Endothelial cell (in vitro differentiated cells): ENCODE measurements around the gene NOPCHAP1. TPM values are rescaled to one million over a fixed set of nuclear protein-coding genes. Genes with fewer than 3 reads are reported as not detected.

Experiments
- DNase-seq: peaks from one replicate; pipeline ENCODE4 v3.0.0; 2021; ENCODE audit warnings: low spot score
- H3K27ac Mint-ChIP-seq: one replicate; pipeline ENCODE4 v1.8.0; 2021; ENCODE audit warnings: mixed read lengths, inconsistent platforms; ENCODE audit not compliant: unreplicated experiment
- H3K27me3 Mint-ChIP-seq: one replicate; pipeline ENCODE4 v1.8.0; 2021; ENCODE audit warnings: mild to moderate bottlenecking, moderate library complexity, mixed read lengths, inconsistent platforms; ENCODE audit not compliant: unreplicated experiment
- H3K36me3 Mint-ChIP-seq: one replicate; pipeline ENCODE4 v1.8.0; 2021; ENCODE audit warnings: mild to moderate bottlenecking, low read depth, mixed read lengths, inconsistent platforms; ENCODE audit not compliant: unreplicated experiment
- H3K4me1 Mint-ChIP-seq: one replicate; pipeline ENCODE4 v1.8.0; 2021; ENCODE audit warnings: mild to moderate bottlenecking, mixed read lengths, inconsistent platforms; ENCODE audit not compliant: unreplicated experiment
- H3K4me3 Mint-ChIP-seq: one replicate; pipeline ENCODE4 v1.8.0; 2021; ENCODE audit warnings: mild to moderate bottlenecking, mixed read lengths, inconsistent platforms; ENCODE audit not compliant: unreplicated experiment
- H3K9me3 Mint-ChIP-seq: one replicate; pipeline ENCODE4 v1.8.0; 2021; ENCODE audit warnings: mixed read lengths, inconsistent platforms; ENCODE audit not compliant: unreplicated experiment
- CTCF ChIP-seq: fragments of 200-600 bp; sonication (generic); IDR thresholded peaks from one replicate; pipeline ENCODE4 v1.5.0; 2021; ENCODE audit warnings: antibody characterized with exemption; ENCODE audit not compliant: unreplicated experiment
- total RNA-seq: library from RNA; stranded (reverse); fragmentation: NEBNext Ultra II Directional; extraction: Animal tissue kit (Norgen Biotek cat#: 25700); gene quantifications from one replicate; pipeline ENCODE4 v1.2.1, GENCODE V29; 2021; ENCODE audit not compliant: unreplicated experiment

The NOPCHAP1 gene
- total RNA-seq, 1 donor from 2014 or later: 14.3 TPM

- Mint-ChIP-seq H3K4me1 (no peaks in the 10 kb centered on the region), H3K4me3 (no peak overlapping the region), H3K27me3 (no peaks in the 10 kb centered on the region), H3K27ac (no peak overlapping the region), H3K9me3 (no peaks in the 10 kb centered on the region), H3K36me3 (no peaks in the 10 kb centered on the region)
- TF ChIP-seq CTCF: no peak
- DNase-seq: no peak
These were observed 40.3 kb downstream of the NOPCHAP1 start for GRCh38 chr12:105026411-105026810.

GRCh38 chr12:105030820-105031807 lies 45.0 kb downstream of the NOPCHAP1 start:
- H3K9me3 Mint-ChIP-seq: no peaks in the 10 kb centered on the region
- H3K36me3 Mint-ChIP-seq: no peaks in the 10 kb centered on the region
- no peak overlapping the region for H3K27ac Mint-ChIP-seq
- no peak for DNase-seq
- no peak for TF ChIP-seq CTCF
- no peaks in the 10 kb centered on the region for H3K4me1 Mint-ChIP-seq
- no peaks in the 10 kb centered on the region for H3K27me3 Mint-ChIP-seq
- H3K4me3 Mint-ChIP-seq: no peak overlapping the region

GRCh38 chr12:105032703-105033357 lies 46.7 kb downstream of the NOPCHAP1 start:
- H3K36me3 Mint-ChIP-seq: no peaks in the 10 kb centered on the region
- no peaks in the 10 kb centered on the region for H3K4me1 Mint-ChIP-seq
- no peaks in the 10 kb centered on the region for H3K27me3 Mint-ChIP-seq
- no peak overlapping the region for H3K4me3 Mint-ChIP-seq
- H3K9me3 Mint-ChIP-seq: no peaks in the 10 kb centered on the region
- TF ChIP-seq CTCF: no peak
- DNase-seq: no peak
- H3K27ac Mint-ChIP-seq: no peak overlapping the region

GRCh38 chr12:105033851-105034250 lies 47.7 kb downstream of the NOPCHAP1 start:
- TF ChIP-seq CTCF: no peak
- Mint-ChIP-seq H3K36me3 (no peaks in the 10 kb centered on the region), H3K27ac (no peak overlapping the region), H3K4me1 (no peaks in the 10 kb centered on the region), H3K9me3 (no peaks in the 10 kb centered on the region), H3K4me3 (no peak overlapping the region), H3K27me3 (no peaks in the 10 kb centered on the region)
- DNase-seq: no peak

Other genes starting within 250 kb of the NOPCHAP1 start
- 2.5 TPM for gene SLC41A2, start 28.0 kb upstream of the NOPCHAP1 start, total RNA-seq
- gene ALDH1L2, start 98.1 kb downstream of the NOPCHAP1 start, total RNA-seq: 1.4 TPM
- gene WASHC4, start 121.4 kb downstream of the NOPCHAP1 start, total RNA-seq: 90.8 TPM
- 44.7 TPM for gene APPL2, start 249.9 kb downstream of the NOPCHAP1 start, total RNA-seq